Loucy (cell line): Measurements from ENCODE around the gene ZFP28.

Experiments
- CTCF ChIP-seq: fragments of 200-600 bp; sonication (generic); conservative IDR thresholded peaks from 2 replicates; pipeline ENCODE4 v1.5.1; 2014; ENCODE audit warnings: mild to moderate bottlenecking, antibody characterized with exemption, low read length
- EZH2phosphoT487 ChIP-seq: fragments of 200-600 bp; IDR thresholded peaks from 2 replicates; pipeline ENCODE4 v1.6.1; 2018; ENCODE audit warnings: antibody characterized with exemption, mild to moderate bottlenecking, moderate library complexity, borderline replicate concordance

GRCh38 chr19:56507446-56508289 is 31.1 kb upstream of the ZFP28 start, which contains the start of gene ZNF471:
- TF ChIP-seq CTCF (no peak), EZH2phosphoT487 (no peak)
